Gastroesophageal sphincter (tissue), 4 donors: Measurements from ENCODE around the gene MTA1. TPM values are rescaled to one million over a fixed set of nuclear protein-coding genes. Genes with fewer than 3 reads are reported as not detected.

Experiments
- ATAC-seq: fragments of 150-250 bp; one replicate; pipeline ENCODE4 v1.9.1; 2016; ENCODE audit warnings: mild to moderate bottlenecking, moderate library complexity
- H3K27ac ChIP-seq, 4 donors: fragments of 200-600 bp; sonication (generic) in 3 of 4; 1 replicate in 3 of 4; 2 replicates in 1 of 4; pipeline ENCODE4 v1.5.1; 2016 to 2019
- H3K27me3 ChIP-seq: fragments of 200-600 bp; sonication (generic); one replicate; pipeline ENCODE4 v1.5.1; 2019
- H3K36me3 ChIP-seq, 2 donors: fragments of 200-600 bp; sonication (generic); one replicate each; pipeline ENCODE4 v1.5.1; 2019; ENCODE audit warnings: control low read depth in 1 of 2
- H3K4me1 ChIP-seq, 3 donors: fragments of 200-600 bp; sonication (generic); 1 replicate in 2 of 3; 2 replicates in 1 of 3; pipeline ENCODE4 v1.5.1; 2016 to 2019; ENCODE audit warnings: control low read depth in 2 of 3
- H3K4me3 ChIP-seq, 2 donors: fragments of 200-600 bp; sonication (generic); one replicate each; pipeline ENCODE4 v1.5.1; 2019; ENCODE audit warnings: mild to moderate bottlenecking in 1 of 2, moderate library complexity in 1 of 2
- H3K9me3 ChIP-seq, 3 donors: fragments of 200-600 bp; sonication (generic); one replicate each; pipeline ENCODE4 v1.5.1; 2017 to 2019; ENCODE audit warnings: control low read depth in 2 of 3
- EP300 ChIP-seq: sonication (generic); formaldehyde crosslinking; IDR thresholded peaks from one replicate; pipeline ENCODE4 v1.6.1; 2017; ENCODE audit warnings: antibody characterized with exemption, mild to moderate bottlenecking
- POLR2A ChIP-seq, 2 donors: fragments of 450-650 bp; IDR thresholded peaks; one replicate each; pipeline ENCODE4 v1.6.1; 2017; ENCODE audit warnings: antibody characterized with exemption in 2 of 2, mild to moderate bottlenecking in 2 of 2, moderate library complexity in 1 of 2
- POLR2AphosphoS5 ChIP-seq: sonication (generic); formaldehyde crosslinking; IDR thresholded peaks from one replicate; pipeline ENCODE4 v1.6.1; 2017; ENCODE audit warnings: antibody characterized with exemption
- WGBS, 2 donors: methylation state at CpG; one replicate each; pipeline ENCODE4 v1.1.5; 2018; ENCODE audit warnings: low coverage in 1 of 2; 5-methylcytosine and 5-hydroxymethylcytosine counted together
- total RNA-seq, 4 donors: library from RNA; depleted of rRNA; stranded (reverse); fragments of >200 nt; gene quantifications; one replicate each; pipeline ENCODE4 v1.1.0, GENCODE V29; 2016
- TF ChIP-seq, protein P1 (sequence below), 4 experiments: fragments of 200-600 bp in 2 of 4; fragments of 450-650 bp in 2 of 4; sonication (generic) in 1 of 4; IDR thresholded peaks; one replicate each; pipeline ENCODE4 v1.5.1; 2017 to 2019; ENCODE audit warnings: antibody characterized with exemption in 4 of 4, mild to moderate bottlenecking in 2 of 4, moderate library complexity in 2 of 4

The MTA1 gene
- total RNA-seq, 4 donors from 2014 or later = 48.0 to 83.5 (median 58.7) TPM

DNA sequence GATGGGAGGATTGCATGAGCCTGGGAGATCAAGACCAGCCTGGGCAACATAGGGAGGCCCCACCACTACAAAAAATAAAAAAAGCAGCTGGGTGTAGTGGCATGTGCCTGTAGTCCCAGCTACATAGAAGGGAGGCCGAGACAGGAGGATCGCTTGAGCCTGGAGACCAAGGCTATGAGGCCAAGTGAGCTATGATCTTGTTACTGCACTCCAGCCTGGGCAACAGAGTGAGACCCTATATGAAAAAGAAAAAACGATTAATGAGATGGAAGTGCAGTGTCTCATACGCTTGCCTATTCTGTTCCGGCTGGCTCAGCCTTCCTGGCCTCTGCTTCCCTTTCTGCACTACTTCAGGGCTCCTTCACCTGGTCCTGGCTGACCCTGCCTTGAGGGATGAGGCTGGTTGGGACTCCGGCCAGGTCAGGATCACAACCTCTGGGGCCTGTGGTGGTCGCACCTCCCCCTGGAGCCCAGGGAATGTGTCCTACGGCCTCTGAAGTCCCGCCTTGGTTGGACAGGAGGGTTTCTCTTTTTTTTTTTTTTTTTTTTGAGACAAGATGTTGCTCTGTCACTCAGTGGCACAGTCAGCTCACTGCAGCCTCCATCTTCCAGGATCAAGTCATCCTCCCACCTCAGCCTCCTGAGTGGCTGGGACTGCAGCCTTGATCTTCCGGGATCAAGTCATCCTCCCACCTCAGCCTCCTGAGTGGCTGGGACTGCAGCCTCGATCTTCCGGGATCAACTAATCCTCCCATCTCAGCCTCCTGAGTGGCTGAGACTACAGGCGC is 82.1 kb downstream of the MTA1 start:
- no peak for ATAC-seq
- H3K4me3 ChIP-seq = no peak overlapping the region
- no peaks in the 10 kb centered on the region for H3K9me3 ChIP-seq
- no peak for TF ChIP-seq POLR2AphosphoS5
- no peak for TF ChIP-seq EP300
- TF ChIP-seq POLR2A (IDR thresholded peaks at IDR 0.05) = no peak
- TF ChIP-seq, protein P1, sequence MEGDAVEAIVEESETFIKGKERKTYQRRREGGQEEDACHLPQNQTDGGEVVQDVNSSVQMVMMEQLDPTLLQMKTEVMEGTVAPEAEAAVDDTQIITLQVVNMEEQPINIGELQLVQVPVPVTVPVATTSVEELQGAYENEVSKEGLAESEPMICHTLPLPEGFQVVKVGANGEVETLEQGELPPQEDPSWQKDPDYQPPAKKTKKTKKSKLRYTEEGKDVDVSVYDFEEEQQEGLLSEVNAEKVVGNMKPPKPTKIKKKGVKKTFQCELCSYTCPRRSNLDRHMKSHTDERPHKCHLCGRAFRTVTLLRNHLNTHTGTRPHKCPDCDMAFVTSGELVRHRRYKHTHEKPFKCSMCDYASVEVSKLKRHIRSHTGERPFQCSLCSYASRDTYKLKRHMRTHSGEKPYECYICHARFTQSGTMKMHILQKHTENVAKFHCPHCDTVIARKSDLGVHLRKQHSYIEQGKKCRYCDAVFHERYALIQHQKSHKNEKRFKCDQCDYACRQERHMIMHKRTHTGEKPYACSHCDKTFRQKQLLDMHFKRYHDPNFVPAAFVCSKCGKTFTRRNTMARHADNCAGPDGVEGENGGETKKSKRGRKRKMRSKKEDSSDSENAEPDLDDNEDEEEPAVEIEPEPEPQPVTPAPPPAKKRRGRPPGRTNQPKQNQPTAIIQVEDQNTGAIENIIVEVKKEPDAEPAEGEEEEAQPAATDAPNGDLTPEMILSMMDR (IDR thresholded peaks at IDR 0.05) = no peak
- no peak overlapping the region for H3K27ac ChIP-seq
- no peaks in the 10 kb centered on the region for H3K36me3 ChIP-seq
- WGBS, 2 donors = 84 to 91% methylated on average over 10 to 12 of the region's 13 CpGs
- peaks cover 0 to 5% (median 0%) of the 10 kb centered on the region in 3 donors for H3K4me1 ChIP-seq
- H3K27me3 ChIP-seq = no peaks in the 10 kb centered on the region

DNA sequence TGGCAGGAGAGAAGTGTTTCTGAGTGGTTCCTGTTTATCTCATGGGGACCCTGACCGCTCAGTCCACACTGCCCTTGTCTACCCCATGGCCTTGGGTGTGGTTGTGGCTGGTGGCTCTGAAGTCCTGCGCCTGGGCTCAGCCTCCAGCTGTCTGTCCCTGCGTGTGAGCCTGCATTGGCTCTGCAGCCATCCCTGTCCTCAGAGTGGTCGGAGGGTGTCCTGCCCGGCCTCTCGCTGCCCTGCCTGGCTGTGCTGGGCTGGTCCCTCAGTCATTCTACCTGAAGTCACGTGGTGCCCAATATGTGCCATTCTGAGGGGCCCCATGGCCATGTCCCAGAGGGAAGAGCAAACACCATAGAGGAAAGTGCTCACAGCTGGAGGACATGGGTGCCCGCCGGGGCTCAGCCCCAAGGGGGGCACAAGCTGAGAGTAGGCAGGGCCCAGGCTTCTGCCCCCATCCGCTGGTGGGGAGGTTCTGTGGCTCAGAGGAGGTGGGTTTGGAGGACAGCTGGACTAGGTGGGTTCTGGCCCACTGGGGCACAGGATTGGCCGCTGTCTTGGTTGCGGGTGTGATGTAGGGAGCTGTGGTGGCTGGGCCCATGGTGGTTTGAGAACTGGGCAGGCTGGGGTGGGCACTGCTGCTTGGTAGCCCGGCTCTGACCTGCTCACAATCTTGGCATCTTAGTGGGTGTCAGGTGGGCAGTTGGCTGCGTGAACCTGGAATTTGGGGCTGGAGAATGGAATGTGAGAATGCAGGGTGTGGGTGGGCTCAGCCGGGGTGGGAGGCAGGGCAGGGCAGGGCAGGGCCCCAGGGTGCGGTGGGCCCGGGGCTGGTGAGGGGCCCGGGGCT is 83.0 kb downstream of the MTA1 start:
- Histone ChIP-seq H3K4me1 (peaks cover 0 to 5% (median 0%) of the 10 kb centered on the region in 3 donors), H3K36me3 (no peaks in the 10 kb centered on the region), H3K4me3 (no peak overlapping the region), H3K27ac (no peak overlapping the region), H3K27me3 (no peaks in the 10 kb centered on the region), H3K9me3 (no peaks in the 10 kb centered on the region)
- WGBS, 2 donors = 85% methylated on average over 6 of the region's 18 CpGs; no CpG with 5 or more reads in 1 of the 2 donors
- no peak for ATAC-seq
- TF ChIP-seq, protein P1 (IDR thresholded peaks at IDR 0.05) = no peak
- TF ChIP-seq EP300 (no peak), POLR2A (IDR thresholded peaks at IDR 0.05) (no peak), POLR2AphosphoS5 (no peak)

DNA sequence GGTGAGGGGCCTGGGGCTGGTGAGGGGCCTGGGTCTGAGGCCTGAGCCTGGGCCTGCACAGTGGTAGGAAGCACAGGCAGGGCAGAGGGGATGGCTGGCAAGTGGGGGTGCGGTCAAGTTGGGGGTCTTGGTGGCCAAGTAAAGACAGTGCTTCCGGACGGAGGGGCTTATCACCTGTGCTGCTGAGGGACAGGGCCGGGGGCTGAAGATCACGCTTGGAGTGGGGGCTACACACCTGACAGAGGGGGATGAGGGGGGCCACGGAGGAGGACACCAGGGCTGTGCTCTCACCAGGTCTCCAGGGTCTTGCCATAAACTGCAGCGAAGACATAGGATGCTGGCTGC is 83.6 kb downstream of the MTA1 start:
- no peak overlapping the region for H3K4me3 ChIP-seq
- peaks cover 0 to 5% (median 0%) of the 10 kb centered on the region in 3 donors for H3K4me1 ChIP-seq
- no peaks in the 10 kb centered on the region for H3K36me3 ChIP-seq
- WGBS, 2 donors = 60 to 77% methylated on average over 1 to 6 of the region's 7 CpGs
- no peak overlapping the region for H3K27ac ChIP-seq
- peaks cover 5% of the 10 kb centered on the region for H3K27me3 ChIP-seq
- H3K9me3 ChIP-seq = no peaks in the 10 kb centered on the region
- TF ChIP-seq EP300 (no peak), POLR2A (IDR thresholded peaks at IDR 0.05) (no peak)
- TF ChIP-seq, protein P1 (IDR thresholded peaks at IDR 0.05) = no peak
- no peak for ATAC-seq

DNA sequence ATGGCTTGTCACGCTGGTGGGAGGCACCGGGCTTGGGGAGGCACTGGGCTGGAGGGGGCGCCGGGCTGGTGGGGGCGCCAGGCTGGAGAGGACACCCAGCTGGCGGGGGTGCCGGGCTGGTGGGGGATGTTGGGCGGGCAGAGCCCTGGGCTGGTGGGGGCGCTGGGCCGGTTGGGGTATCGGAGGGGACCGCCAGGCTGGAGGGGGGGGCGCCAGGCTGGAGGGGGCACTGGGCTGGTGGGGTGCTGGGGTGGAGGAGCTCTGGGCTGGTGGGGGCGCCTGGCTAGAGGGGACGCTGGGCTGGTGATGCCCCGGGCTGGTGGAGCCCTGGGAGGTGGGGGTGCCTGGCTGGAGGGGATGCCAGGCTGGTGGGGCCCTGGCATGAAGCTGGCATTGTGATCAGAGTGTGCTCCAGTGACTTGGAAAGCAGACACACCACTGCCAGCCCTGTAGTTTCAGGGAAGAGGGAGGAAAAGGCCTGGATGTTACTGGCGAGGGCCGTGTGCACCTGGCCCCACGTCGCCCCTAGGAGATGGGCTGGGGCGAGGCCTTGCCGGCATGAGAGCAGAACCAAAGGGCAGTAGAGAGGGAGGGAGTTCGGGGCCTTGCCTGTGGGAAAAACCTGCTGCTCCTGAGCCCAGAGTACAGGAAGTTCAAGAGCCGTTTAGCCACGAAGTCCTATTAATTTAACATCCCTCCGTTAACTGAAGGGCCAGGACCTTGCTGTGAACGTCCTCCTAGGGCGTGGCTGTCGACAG is 84.5 kb downstream of the MTA1 start:
- no peak for ATAC-seq
- Histone ChIP-seq H3K4me1 (peaks cover 0 to under 1% (median 0%) of the 10 kb centered on the region in 3 donors), H3K4me3 (no peak overlapping the region), H3K9me3 (no peaks in the 10 kb centered on the region), H3K36me3 (no peaks in the 10 kb centered on the region), H3K27ac (no peak overlapping the region), H3K27me3 (peaks cover 13% of the 10 kb centered on the region)
- no peak for TF ChIP-seq EP300
- TF ChIP-seq POLR2A (IDR thresholded peaks at IDR 0.05) = no peak
- 68 to 75% methylated on average over 8 to 13 of the region's 29 CpGs for WGBS, 2 donors

DNA sequence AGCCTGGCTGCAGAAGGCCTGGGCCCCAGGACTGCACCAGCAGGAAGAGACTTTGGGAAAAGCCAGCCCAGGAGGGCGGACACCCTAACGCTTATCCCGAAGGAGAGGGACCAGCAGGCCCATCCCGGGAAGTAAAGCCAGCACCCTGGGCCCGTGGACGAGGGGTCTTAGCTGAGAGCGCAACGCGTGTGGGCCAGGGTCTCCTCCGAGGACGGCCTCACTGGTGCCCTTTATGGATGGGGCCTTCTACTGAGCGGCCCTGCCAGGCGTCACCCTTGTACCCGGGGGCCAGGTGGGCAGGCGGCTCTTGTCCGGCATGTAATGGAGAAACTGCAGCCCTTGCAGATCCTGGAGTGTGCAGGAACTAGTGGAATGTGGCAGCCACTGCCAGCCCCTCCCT is 85.5 kb downstream of the MTA1 start:
- TF ChIP-seq EP300 (no peak), POLR2A (IDR thresholded peaks at IDR 0.05) (no peak), POLR2AphosphoS5 (no peak)
- TF ChIP-seq, protein P1 (IDR thresholded peaks at IDR 0.05) = no peak
- Histone ChIP-seq H3K4me3 (no peak overlapping the region), H3K36me3 (no peaks in the 10 kb centered on the region), H3K9me3 (no peaks in the 10 kb centered on the region), H3K27me3 (peaks cover 22% of the 10 kb centered on the region), H3K27ac (no peak overlapping the region), H3K4me1 (no peaks in the 10 kb centered on the region)
- WGBS, 2 donors = no CpG with 5 or more reads among the region's 16 CpGs
- ATAC-seq = no peak
